Stimulated activated effector memory CD8-positive, alpha-beta T cell treated with anti-CD3 and anti-CD28 coated beads, Interleukin-12 subunit alpha, Interleukin-12 subunit beta, amount 100 ng/mL, for 72 hours (primary cell): ENCODE results near the gene NAV1.
A peak's percentile ranks its signal among the peaks of the same experiment; 100 is the strongest.
"Not testable (repeated sequence)": the region's sequence is repeated elsewhere in the genome, so short reads cannot be mapped to it uniquely, and the experiment has no call there.

ENCODE experiments used
- ATAC-seq: fragments of 150-1000 bp; cut with Tn5 transposase; 2 replicates; pipeline ENCODE4 v1.10.0; 2021
- DNase-seq, 2 donors: peaks; one replicate each; pipeline ENCODE4 v3.0.0; 2021 to 2022; ENCODE audit warnings: low spot score in 2 of 2
- H3K27ac Mint-ChIP-seq: one replicate; pipeline ENCODE4 v1.8.0; 2022; ENCODE audit warnings: mild to moderate bottlenecking, mixed read lengths
- H3K36me3 Mint-ChIP-seq: one replicate; pipeline ENCODE4 v1.8.0; 2022; ENCODE audit warnings: mild to moderate bottlenecking, mixed read lengths
- H3K4me1 Mint-ChIP-seq: one replicate; pipeline ENCODE4 v1.8.0; 2022; ENCODE audit warnings: mixed read lengths
- H3K4me3 Mint-ChIP-seq: one replicate; pipeline ENCODE4 v1.8.0; 2022; ENCODE audit warnings: mild to moderate bottlenecking, mixed read lengths
- H3K9me3 Mint-ChIP-seq: one replicate; pipeline ENCODE4 v1.8.0; 2022; ENCODE audit warnings: mixed read lengths

Gene NAV1

GRCh38 chr1:201538612-201539551 is at the start of gene NAV1:
NAV1 (plus strand) TSS chr1:201539127; CDS start chr1:201622885, 83,758 bp downstream.
- Mint-ChIP-seq H3K27ac (no peak within 1 kb of the TSS), H3K9me3 (peaks cover 3% of the 10 kb centered on the region), H3K4me1 (peaks cover 21% of the 10 kb centered on the region), H3K4me3 (peak within 1 kb of the TSS; percentile 70), H3K36me3 (no peaks in the 10 kb centered on the region)
- peak; percentile 55 for ATAC-seq
- peak in 1 of 2 donors; percentile 54 for DNase-seq

GRCh38 chr1:201489643-201490261 is 49.2 kb upstream of the NAV1 start:
- Mint-ChIP-seq H3K4me3 (no peak overlapping the region), H3K27ac (no peak overlapping the region), H3K36me3 (peaks cover 26% of the 10 kb centered on the region), H3K9me3 (no peaks in the 10 kb centered on the region), H3K4me1 (peaks cover 7% of the 10 kb centered on the region)
- DNase-seq, result no peak
- no peak for ATAC-seq

GRCh38 chr1:201490708-201491131 is 48.2 kb upstream of the NAV1 start:
- peaks cover 35% of the 10 kb centered on the region for H3K36me3 Mint-ChIP-seq
- DNase-seq, result no peak
- peaks cover 9% of the 10 kb centered on the region for H3K4me1 Mint-ChIP-seq
- no peak for ATAC-seq
- no peak overlapping the region for H3K27ac Mint-ChIP-seq
- no peaks in the 10 kb centered on the region for H3K9me3 Mint-ChIP-seq
- H3K4me3 Mint-ChIP-seq, result no peak overlapping the region

- DNase-seq, result no peak
- no peak for ATAC-seq
- H3K9me3 Mint-ChIP-seq, result no peaks in the 10 kb centered on the region
- peak overlapping the region; percentile 5 for H3K27ac Mint-ChIP-seq
- H3K36me3 Mint-ChIP-seq, result peaks cover 46% of the 10 kb centered on the region
- no peak overlapping the region for H3K4me3 Mint-ChIP-seq
- H3K4me1 Mint-ChIP-seq, result peaks cover 14% of the 10 kb centered on the region
Measured at GRCh38 chr1:201491896-201492511, 46.9 kb upstream of the NAV1 start.

GRCh38 chr1:201493026-201493656 is 45.8 kb upstream of the NAV1 start:
- ATAC-seq, H3K4me3 Mint-ChIP-seq, DNase-seq, H3K9me3 Mint-ChIP-seq: not testable (repeated sequence)
- peaks cover 18% of the 10 kb centered on the region for H3K4me1 Mint-ChIP-seq
- peaks cover 46% of the 10 kb centered on the region for H3K36me3 Mint-ChIP-seq
- peak overlapping the region; percentile 50 for H3K27ac Mint-ChIP-seq

- Mint-ChIP-seq H3K4me3 (no peak overlapping the region), H3K36me3 (peaks cover 41% of the 10 kb centered on the region), H3K4me1 (peaks cover 22% of the 10 kb centered on the region)
Measured at GRCh38 chr1:201493757-201494617, 44.9 kb upstream of the NAV1 start.

GRCh38 chr1:201495551-201496295 is 43.2 kb upstream of the NAV1 start:
- Mint-ChIP-seq H3K9me3 (no peaks in the 10 kb centered on the region), H3K27ac (peak overlapping the region; percentile 86), H3K36me3 (peaks cover 34% of the 10 kb centered on the region), H3K4me1 (peaks cover 22% of the 10 kb centered on the region), H3K4me3 (no peak overlapping the region)
- no peak for DNase-seq
- ATAC-seq, result no peak

More at GRCh38 chr1:201493757-201494617, 44.9 kb upstream of the NAV1 start:
- ATAC-seq, result no peak
- no peak overlapping the region for H3K27ac Mint-ChIP-seq
- DNase-seq, result no peak
- no peaks in the 10 kb centered on the region for H3K9me3 Mint-ChIP-seq

- Mint-ChIP-seq H3K4me3 (no peak overlapping the region), H3K4me1 (peaks cover 22% of the 10 kb centered on the region), H3K27ac (peak overlapping the region; percentile 86), H3K9me3 (no peaks in the 10 kb centered on the region), H3K36me3 (peaks cover 34% of the 10 kb centered on the region)
- DNase-seq (no peak), ATAC-seq (no peak)
Measured at GRCh38 chr1:201496296-201496690, 42.6 kb upstream of the NAV1 start.

- H3K9me3 Mint-ChIP-seq, result no peaks in the 10 kb centered on the region
- no peak overlapping the region for H3K4me3 Mint-ChIP-seq
- DNase-seq, result no peak
- H3K4me1 Mint-ChIP-seq, result peaks cover 26% of the 10 kb centered on the region
- H3K27ac Mint-ChIP-seq, result no peak overlapping the region
- no peak for ATAC-seq
- H3K36me3 Mint-ChIP-seq, result peaks cover 34% of the 10 kb centered on the region
Measured at GRCh38 chr1:201497935-201498509, 40.9 kb upstream of the NAV1 start.

GRCh38 chr1:201498621-201499020 is 40.3 kb upstream of the NAV1 start:
- H3K27ac Mint-ChIP-seq, result no peak overlapping the region
- peaks cover 27% of the 10 kb centered on the region for H3K4me1 Mint-ChIP-seq
- DNase-seq, result no peak
- no peaks in the 10 kb centered on the region for H3K9me3 Mint-ChIP-seq
- no peak for ATAC-seq
- H3K36me3 Mint-ChIP-seq, result peaks cover 28% of the 10 kb centered on the region
- H3K4me3 Mint-ChIP-seq, result no peak overlapping the region

- H3K27ac Mint-ChIP-seq, result no peak overlapping the region
- H3K9me3 Mint-ChIP-seq, result no peaks in the 10 kb centered on the region
- ATAC-seq (no peak), DNase-seq (no peak)
- no peak overlapping the region for H3K4me3 Mint-ChIP-seq
- peaks cover 25% of the 10 kb centered on the region for H3K36me3 Mint-ChIP-seq
- H3K4me1 Mint-ChIP-seq, result peaks cover 30% of the 10 kb centered on the region
Measured at GRCh38 chr1:201499191-201499590, 39.7 kb upstream of the NAV1 start.

GRCh38 chr1:201499795-201500669 is 38.9 kb upstream of the NAV1 start:
- Mint-ChIP-seq H3K36me3 (peaks cover 17% of the 10 kb centered on the region), H3K9me3 (no peaks in the 10 kb centered on the region), H3K4me3 (no peak overlapping the region), H3K4me1 (peaks cover 31% of the 10 kb centered on the region), H3K27ac (no peak overlapping the region)
- DNase-seq (no peak), ATAC-seq (no peak)

GRCh38 chr1:201500670-201501120 is 38.2 kb upstream of the NAV1 start:
- H3K4me1 Mint-ChIP-seq, result peaks cover 36% of the 10 kb centered on the region
- peaks cover 14% of the 10 kb centered on the region for H3K36me3 Mint-ChIP-seq
- ATAC-seq, result no peak
- no peak overlapping the region for H3K4me3 Mint-ChIP-seq
- DNase-seq, result no peak
- no peaks in the 10 kb centered on the region for H3K9me3 Mint-ChIP-seq
- H3K27ac Mint-ChIP-seq, result no peak overlapping the region
